Breast epithelium (tissue), 4 donors: ENCODE measurements around the gene GPR39. TPM values are rescaled to one million over a fixed set of nuclear protein-coding genes. Genes with fewer than 3 reads are reported as not detected.

Source experiments
- DNase-seq, 2 donors: peaks; one replicate each; pipeline ENCODE4 v3.0.0-alpha.2; 2019; ENCODE audit warnings: low spot score in 2 of 2
- H3K27ac ChIP-seq, 2 donors: fragments of 200-600 bp; sonication (generic) in 1 of 2; one replicate each; pipeline ENCODE4 v1.5.1; 2016 to 2019; ENCODE audit warnings: mild to moderate bottlenecking in 1 of 2
- H3K27me3 ChIP-seq, 2 donors: fragments of 200-600 bp; sonication (generic) in 1 of 2; one replicate each; pipeline versions ENCODE4 v1.5.1 to v1.6.0; 2017 to 2019; ENCODE audit warnings: control low read depth in 1 of 2, mild to moderate bottlenecking in 1 of 2
- H3K36me3 ChIP-seq: fragments of 200-600 bp; one replicate; pipeline ENCODE4 v1.5.1; 2019
- H3K4me1 ChIP-seq, 2 donors: fragments of 200-600 bp; sonication (generic); one replicate each; pipeline ENCODE4 v1.5.1; 2016 to 2019; ENCODE audit warnings: control low read depth in 1 of 2
- H3K4me3 ChIP-seq, 3 donors: fragments of 200-600 bp; sonication (generic); 1 replicate in 2 of 3; 2 replicates in 1 of 3; pipeline ENCODE4 v1.5.1; 2016 to 2019; ENCODE audit warnings: mild to moderate bottlenecking in 3 of 3, moderate library complexity in 2 of 3
- H3K9me3 ChIP-seq, 2 donors: fragments of 200-600 bp; sonication (generic) in 1 of 2; one replicate each; pipeline ENCODE4 v1.5.1; 2016 to 2019; ENCODE audit warnings: control low read depth in 1 of 2
- CTCF ChIP-seq, 3 donors: fragments of 450-650 bp; IDR thresholded peaks; one replicate each; pipeline ENCODE4 v1.5.1; 2016 to 2017; ENCODE audit warnings: antibody characterized with exemption in 3 of 3, mild to moderate bottlenecking in 3 of 3, moderate library complexity in 3 of 3
- POLR2A ChIP-seq: fragments of 450-650 bp; IDR thresholded peaks from one replicate; pipeline ENCODE4 v1.6.1; 2016; ENCODE audit warnings: antibody characterized with exemption, mild to moderate bottlenecking, moderate library complexity
- POLR2AphosphoS5 ChIP-seq, 3 donors: sonication (generic); formaldehyde crosslinking; IDR thresholded peaks; one replicate each; pipeline ENCODE4 v1.6.1; 2017; ENCODE audit warnings: antibody characterized with exemption in 3 of 3
- intact Hi-C: fragments of 100-400 bp; cut with DNase I; formaldehyde crosslinking; loops from one replicate; pipeline ENCODE4 v1.15.1; 2023; ENCODE audit warnings: low total_unique reads
- total RNA-seq, 3 donors: library from RNA; depleted of rRNA; stranded (reverse); fragments of >200 nt; gene quantifications; one replicate each; pipeline ENCODE4 v1.1.0, GENCODE V29; 2016

GPR39 gene
- total RNA-seq, 3 donors from 2014 or later, result 0.16 to 10.4 (median 8.2) TPM

- no peaks in the 10 kb centered on the region for H3K27me3 ChIP-seq
- H3K27ac ChIP-seq, result no peak overlapping the region
- H3K4me3 ChIP-seq, result no peak overlapping the region
- DNase-seq, result no peak
- H3K9me3 ChIP-seq, result no peaks in the 10 kb centered on the region
- intact Hi-C loops, result no loop called here
- H3K4me1 ChIP-seq, result no peaks in the 10 kb centered on the region
- TF ChIP-seq CTCF (IDR thresholded peaks at IDR 0.05), result no peak
- no peak for TF ChIP-seq POLR2A
- no peak for TF ChIP-seq POLR2AphosphoS5 (IDR thresholded peaks at IDR 0.05)
- no peaks in the 10 kb centered on the region for H3K36me3 ChIP-seq
Observed at GRCh38 chr2:132620115-132620514, 203.5 kb downstream of the GPR39 start.

- TF ChIP-seq POLR2A (no peak), CTCF (IDR thresholded peaks at IDR 0.05) (no peak), POLR2AphosphoS5 (IDR thresholded peaks at IDR 0.05) (no peak)
- Histone ChIP-seq H3K4me3 (no peak overlapping the region), H3K27ac (no peak overlapping the region), H3K9me3 (no peaks in the 10 kb centered on the region), H3K27me3 (no peaks in the 10 kb centered on the region), H3K4me1 (no peaks in the 10 kb centered on the region), H3K36me3 (no peaks in the 10 kb centered on the region)
- no peak for DNase-seq
- intact Hi-C loops, result no loop called here
Observed at GRCh38 chr2:132621131-132621875, 204.7 kb downstream of the GPR39 start.

GRCh38 chr2:132623096-132623839 is 206.7 kb downstream of the GPR39 start:
- no peaks in the 10 kb centered on the region for H3K27me3 ChIP-seq
- no peak for DNase-seq
- H3K27ac ChIP-seq, result no peak overlapping the region
- no peaks in the 10 kb centered on the region for H3K9me3 ChIP-seq
- intact Hi-C loops, result no loop called here
- no peaks in the 10 kb centered on the region for H3K4me1 ChIP-seq
- no peak overlapping the region for H3K4me3 ChIP-seq
- H3K36me3 ChIP-seq, result no peaks in the 10 kb centered on the region
- TF ChIP-seq CTCF (IDR thresholded peaks at IDR 0.05) (no peak), POLR2A (no peak), POLR2AphosphoS5 (IDR thresholded peaks at IDR 0.05) (no peak)

- no peaks in the 10 kb centered on the region for H3K9me3 ChIP-seq
- no peak overlapping the region for H3K27ac ChIP-seq
- H3K4me1 ChIP-seq, result no peaks in the 10 kb centered on the region
- DNase-seq, result no peak
- no peak overlapping the region for H3K4me3 ChIP-seq
- no peaks in the 10 kb centered on the region for H3K36me3 ChIP-seq
- no peaks in the 10 kb centered on the region for H3K27me3 ChIP-seq
- TF ChIP-seq POLR2A (no peak), POLR2AphosphoS5 (IDR thresholded peaks at IDR 0.05) (no peak), CTCF (IDR thresholded peaks at IDR 0.05) (no peak)
- intact Hi-C loops, result no loop called here
Observed at GRCh38 chr2:132627536-132627935, 210.9 kb downstream of the GPR39 start.

GRCh38 chr2:132632000-132632649 is 215.5 kb downstream of the GPR39 start:
- no peaks in the 10 kb centered on the region for H3K9me3 ChIP-seq
- TF ChIP-seq POLR2AphosphoS5 (IDR thresholded peaks at IDR 0.05) (no peak), CTCF (IDR thresholded peaks at IDR 0.05) (no peak), POLR2A (no peak)
- no peaks in the 10 kb centered on the region for H3K27me3 ChIP-seq
- peak overlapping the region; percentile 59 to 64 for H3K27ac ChIP-seq
- H3K4me1 ChIP-seq, result no peaks in the 10 kb centered on the region
- DNase-seq, result no peak
- no peak overlapping the region for H3K4me3 ChIP-seq
- intact Hi-C loops, result no loop called here
- no peaks in the 10 kb centered on the region for H3K36me3 ChIP-seq
